PFSK-1 (cell line): Measurements from ENCODE around the gene PRSS57.

Experiments
- FOXP2 ChIP-seq: optimal IDR thresholded peaks from 2 replicates; pipeline ENCODE3; 2011; ENCODE audit warnings: borderline replicate concordance, control low read depth, inconsistent platforms; ENCODE audit not compliant: insufficient read depth; ENCODE audit errors: extremely low read length, extremely low read depth
- POLR2AphosphoS5 ChIP-seq: IDR thresholded peaks from 2 replicates; pipeline ENCODE4 v1.6.1; 2012; ENCODE audit warnings: low read depth, mild to moderate bottlenecking, control low read depth, low read length, moderate library complexity
- SIN3A ChIP-seq: IDR thresholded peaks from 2 replicates; pipeline ENCODE4 v1.6.1; 2012; ENCODE audit warnings: mild to moderate bottlenecking, low read length, moderate library complexity, borderline replicate concordance; ENCODE audit not compliant: insufficient read depth
- TAF1 ChIP-seq: IDR thresholded peaks from 2 replicates; pipeline ENCODE4 v1.6.1; 2012; ENCODE audit warnings: low read length, control low read depth, borderline replicate concordance; ENCODE audit not compliant: insufficient read depth
- TF ChIP-seq, protein P1 (sequence below), 2 experiments: IDR thresholded peaks; 2 replicates each; pipeline versions ENCODE4 v1.6.1 to v1.8.0; 2011 to 2012; ENCODE audit warnings: low read depth in 2 of 2, low read length in 2 of 2, control low read depth in 1 of 2, inconsistent platforms in 1 of 2, mild to moderate bottlenecking in 1 of 2, moderate library complexity in 1 of 2; ENCODE audit not compliant: insufficient read depth in 1 of 2

The PRSS57 gene

DNA sequence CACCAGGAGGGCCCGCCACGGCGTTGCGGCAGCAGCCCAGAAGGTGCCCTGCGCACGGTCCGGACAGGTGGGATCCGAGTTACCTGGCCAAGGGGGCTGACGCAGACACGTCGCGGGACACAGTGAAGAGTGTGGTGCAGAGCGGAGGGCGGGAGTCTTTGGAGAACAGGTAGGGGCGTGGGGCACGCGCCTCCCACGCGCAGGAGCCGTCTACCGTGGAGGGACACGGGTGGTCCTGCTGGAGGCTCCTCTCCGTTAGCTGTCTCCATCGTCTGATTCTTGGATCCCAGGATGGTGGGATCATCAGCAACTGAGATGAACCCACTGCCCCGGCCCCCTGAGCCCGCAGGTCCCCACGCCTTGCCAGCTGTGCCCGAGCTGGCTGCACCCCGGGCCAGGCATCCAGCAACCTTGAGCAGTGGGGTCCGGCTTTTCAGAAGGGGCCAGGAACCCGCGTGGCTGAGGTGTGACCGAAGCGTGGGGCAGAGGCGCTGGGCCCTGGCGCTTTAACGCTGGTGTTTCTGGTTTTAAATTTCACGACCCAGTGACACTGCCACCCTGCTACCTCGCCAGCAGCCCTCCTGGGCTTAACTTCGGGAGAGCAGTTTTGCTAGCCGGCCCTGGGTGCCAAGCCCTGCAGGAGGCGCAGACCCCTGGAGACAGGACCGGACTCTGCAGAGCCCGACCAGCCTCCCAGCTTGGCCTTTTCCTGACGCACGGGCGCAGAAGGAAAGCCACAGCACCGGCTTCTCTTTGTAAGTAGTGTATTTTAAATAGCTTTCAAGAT lies 48.3 kb downstream of the PRSS57 start:
- TF ChIP-seq POLR2AphosphoS5 (no peak; the same call in 1 of the 2 replicates), FOXP2 (no peak), SIN3A (no peak), TAF1 (no peak)
- TF ChIP-seq, protein P1, sequence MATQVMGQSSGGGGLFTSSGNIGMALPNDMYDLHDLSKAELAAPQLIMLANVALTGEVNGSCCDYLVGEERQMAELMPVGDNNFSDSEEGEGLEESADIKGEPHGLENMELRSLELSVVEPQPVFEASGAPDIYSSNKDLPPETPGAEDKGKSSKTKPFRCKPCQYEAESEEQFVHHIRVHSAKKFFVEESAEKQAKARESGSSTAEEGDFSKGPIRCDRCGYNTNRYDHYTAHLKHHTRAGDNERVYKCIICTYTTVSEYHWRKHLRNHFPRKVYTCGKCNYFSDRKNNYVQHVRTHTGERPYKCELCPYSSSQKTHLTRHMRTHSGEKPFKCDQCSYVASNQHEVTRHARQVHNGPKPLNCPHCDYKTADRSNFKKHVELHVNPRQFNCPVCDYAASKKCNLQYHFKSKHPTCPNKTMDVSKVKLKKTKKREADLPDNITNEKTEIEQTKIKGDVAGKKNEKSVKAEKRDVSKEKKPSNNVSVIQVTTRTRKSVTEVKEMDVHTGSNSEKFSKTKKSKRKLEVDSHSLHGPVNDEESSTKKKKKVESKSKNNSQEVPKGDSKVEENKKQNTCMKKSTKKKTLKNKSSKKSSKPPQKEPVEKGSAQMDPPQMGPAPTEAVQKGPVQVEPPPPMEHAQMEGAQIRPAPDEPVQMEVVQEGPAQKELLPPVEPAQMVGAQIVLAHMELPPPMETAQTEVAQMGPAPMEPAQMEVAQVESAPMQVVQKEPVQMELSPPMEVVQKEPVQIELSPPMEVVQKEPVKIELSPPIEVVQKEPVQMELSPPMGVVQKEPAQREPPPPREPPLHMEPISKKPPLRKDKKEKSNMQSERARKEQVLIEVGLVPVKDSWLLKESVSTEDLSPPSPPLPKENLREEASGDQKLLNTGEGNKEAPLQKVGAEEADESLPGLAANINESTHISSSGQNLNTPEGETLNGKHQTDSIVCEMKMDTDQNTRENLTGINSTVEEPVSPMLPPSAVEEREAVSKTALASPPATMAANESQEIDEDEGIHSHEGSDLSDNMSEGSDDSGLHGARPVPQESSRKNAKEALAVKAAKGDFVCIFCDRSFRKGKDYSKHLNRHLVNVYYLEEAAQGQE (IDR thresholded peaks at IDR 0.05; ENCODE audit: insufficient read depth in 1 of 2, low read depth in 2 of 2, low read length in 2 of 2): no peak

- no peak for TF ChIP-seq SIN3A
- no peak for TF ChIP-seq FOXP2
- TF ChIP-seq, protein P1 (IDR thresholded peaks at IDR 0.05; ENCODE audit: insufficient read depth in 1 of 2, low read depth in 2 of 2, low read length in 2 of 2): no peak
Observed at GRCh38 chr19:645912-646778, 49.1 kb downstream of the PRSS57 start.

DNA sequence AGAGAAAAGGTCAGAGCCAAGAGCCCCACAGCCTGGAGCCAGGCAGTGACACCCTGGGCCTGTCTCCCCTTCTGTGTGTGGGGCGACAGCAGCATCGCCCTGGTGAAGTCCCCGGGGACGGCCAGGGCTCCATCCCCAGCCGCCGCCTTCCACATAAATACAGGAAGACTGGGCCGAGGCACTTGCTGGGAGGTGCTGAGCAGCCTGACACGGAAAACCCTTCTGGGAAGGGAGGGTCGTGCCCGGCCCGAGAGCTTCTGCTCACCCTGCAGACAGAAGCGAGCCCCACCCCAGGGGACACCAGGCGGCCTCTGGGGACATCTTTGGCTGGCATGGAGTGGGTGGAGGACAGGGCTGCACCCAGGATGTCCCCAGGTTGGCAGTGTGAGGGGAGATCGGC lies 50.5 kb downstream of the PRSS57 start:
- no peak for TF ChIP-seq FOXP2

- TF ChIP-seq SIN3A: no peak
- no peak for TF ChIP-seq FOXP2
- TF ChIP-seq, protein P1 (IDR thresholded peaks at IDR 0.05; ENCODE audit: insufficient read depth in 1 of 2, low read depth in 2 of 2, low read length in 2 of 2): no peak
- TF ChIP-seq TAF1: no peak
- TF ChIP-seq POLR2AphosphoS5: no peak
Observed at GRCh38 chr19:644363-644762, 50.9 kb downstream of the PRSS57 start.

- TF ChIP-seq SIN3A (no peak), POLR2AphosphoS5 (no peak), FOXP2 (no peak), TAF1 (no peak)
- TF ChIP-seq, protein P1 (IDR thresholded peaks at IDR 0.05; ENCODE audit: insufficient read depth in 1 of 2, low read depth in 2 of 2, low read length in 2 of 2): no peak
Observed at GRCh38 chr19:643736-644135, 51.5 kb downstream of the PRSS57 start.
